NCI-H82 treated with DMSO at 0.1 percent for 48 hours (cell line): ENCODE results near the gene HNRNPH3.

Experiments
- DNase-seq: peaks from one replicate; lab custom pipeline; 2025; ENCODE audit not compliant: unreplicated experiment; lab: John Stamatoyannopoulos, UW

The HNRNPH3 gene

DNA sequence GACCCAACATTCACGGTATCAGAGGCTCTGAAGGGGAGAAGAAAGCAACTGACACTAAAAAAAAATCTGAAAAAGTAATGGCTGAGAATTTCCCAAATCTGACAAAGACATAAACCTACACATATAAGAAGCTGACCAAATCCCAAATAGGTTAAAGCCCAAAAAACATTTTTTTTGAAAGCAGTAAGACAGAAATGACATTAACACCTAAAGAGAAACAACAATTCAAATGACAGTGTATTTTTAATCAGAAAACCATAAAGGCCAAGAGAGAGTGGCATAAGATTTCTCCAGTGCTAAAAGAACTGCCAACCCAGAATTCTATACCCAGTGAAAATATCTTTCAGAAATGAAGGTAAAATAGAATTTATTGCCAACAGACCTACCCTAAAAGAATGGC lies 39.7 kb downstream of the HNRNPH3 start:
- no peak for DNase-seq

DNA sequence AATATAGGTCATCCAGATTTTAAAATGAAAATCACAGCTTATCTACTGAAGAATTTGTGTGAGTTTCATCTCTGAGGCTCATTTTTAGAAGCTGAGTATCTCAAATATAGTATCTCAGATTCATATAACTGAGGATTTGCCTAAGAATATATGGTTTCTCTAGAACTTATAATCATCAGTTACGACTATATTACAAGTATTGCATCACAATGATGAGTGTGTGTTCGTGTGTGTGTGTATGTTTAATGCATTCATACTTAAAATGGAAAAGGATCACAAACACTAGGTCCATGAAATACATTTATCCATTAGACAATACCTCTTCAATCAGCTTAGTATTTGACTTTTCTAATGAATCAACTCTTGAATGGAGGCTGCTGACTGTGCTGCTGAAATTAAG lies 53.9 kb downstream of the HNRNPH3 start:
- DNase-seq, result no peak
